ENCODE data around the gene TMEM213.

TMEM213 gene

GRCh38 chr7:138797715-138798320 lies at the start of gene TMEM213, which contains the start of gene ATP6V0A4:
TSS of gene TMEM213 (plus strand) at chr7:138797994. CDS start at chr7:138798105, 111 bp downstream.
TSS of gene ATP6V0A4 (minus strand) at chr7:138798196. CDS start at chr7:138771247, 26,949 bp downstream.
- no peak for TF ChIP-seq FOXM1 (IDR thresholded peaks at IDR 0.05; ENCODE audit: borderline replicate concordance, low read depth)
- no peak for TF ChIP-seq CEBPB (IDR thresholded peaks at IDR 0.05)
- no peak for TF ChIP-seq ZBTB7A (IDR thresholded peaks at IDR 0.05; ENCODE audit: low read depth)
- no peak for TF ChIP-seq YY1 (IDR thresholded peaks at IDR 0.05; ENCODE audit: low read depth)
- TF ChIP-seq REST (IDR thresholded peaks at IDR 0.05; ENCODE audit: low read depth), result no peak
- no peak for TF ChIP-seq NFIC (IDR thresholded peaks at IDR 0.05)
- no peak for TF ChIP-seq TCF12 (IDR thresholded peaks at IDR 0.05; ENCODE audit: low read depth)
- no peak for TF ChIP-seq EGR1 (IDR thresholded peaks at IDR 0.05)
- no peak for TF ChIP-seq CREB1 (IDR thresholded peaks at IDR 0.05; ENCODE audit: low read depth)
- no peak for TF ChIP-seq TEAD4 (IDR thresholded peaks at IDR 0.05)
- TF ChIP-seq RAD21 (IDR thresholded peaks at IDR 0.05; ENCODE audit: low read depth), result no peak
- TF ChIP-seq USF1 (IDR thresholded peaks at IDR 0.05), result no peak
- no peak for TF ChIP-seq MAX (IDR thresholded peaks at IDR 0.05)
- TF ChIP-seq TAF1 (IDR thresholded peaks at IDR 0.05; ENCODE audit: low read depth), result no peak

- no peak for TF ChIP-seq NFIC (IDR thresholded peaks at IDR 0.05)
- TF ChIP-seq RAD21 (IDR thresholded peaks at IDR 0.05; ENCODE audit: low read depth), result no peak
- no peak for TF ChIP-seq YY1 (IDR thresholded peaks at IDR 0.05; ENCODE audit: low read depth)
- TF ChIP-seq FOXM1 (IDR thresholded peaks at IDR 0.05; ENCODE audit: borderline replicate concordance, low read depth), result no peak
Measured at GRCh38 chr7:138748666-138749065, 49.1 kb upstream of the TMEM213 start.

GRCh38 chr7:138749960-138750359 lies 47.8 kb upstream of the TMEM213 start:
- TF ChIP-seq CREB1 (IDR thresholded peaks at IDR 0.05; ENCODE audit: low read depth) (no peak), TAF1 (IDR thresholded peaks at IDR 0.05; ENCODE audit: low read depth) (no peak), FOXM1 (IDR thresholded peaks at IDR 0.05; ENCODE audit: borderline replicate concordance, low read depth) (no peak), EGR1 (IDR thresholded peaks at IDR 0.05) (no peak), NFIC (IDR thresholded peaks at IDR 0.05) (no peak), EP300 (IDR thresholded peaks at IDR 0.05; ENCODE audit: borderline replicate concordance) (no peak), RAD21 (IDR thresholded peaks at IDR 0.05; ENCODE audit: low read depth) (no peak), MAX (IDR thresholded peaks at IDR 0.05) (no peak), ZBTB7A (IDR thresholded peaks at IDR 0.05; ENCODE audit: low read depth) (no peak), REST (IDR thresholded peaks at IDR 0.05; ENCODE audit: low read depth) (no peak), USF1 (IDR thresholded peaks at IDR 0.05) (no peak), TEAD4 (IDR thresholded peaks at IDR 0.05) (no peak)

- TF ChIP-seq USF1 (IDR thresholded peaks at IDR 0.05) (no peak), REST (IDR thresholded peaks at IDR 0.05; ENCODE audit: low read depth) (no peak), FOXM1 (IDR thresholded peaks at IDR 0.05; ENCODE audit: borderline replicate concordance, low read depth) (no peak), CEBPB (IDR thresholded peaks at IDR 0.05) (no peak), TAF1 (IDR thresholded peaks at IDR 0.05; ENCODE audit: low read depth) (no peak), TCF12 (IDR thresholded peaks at IDR 0.05; ENCODE audit: low read depth) (no peak), EGR1 (IDR thresholded peaks at IDR 0.05) (no peak), NFIC (IDR thresholded peaks at IDR 0.05) (no peak), CREB1 (IDR thresholded peaks at IDR 0.05; ENCODE audit: low read depth) (no peak), RAD21 (IDR thresholded peaks at IDR 0.05; ENCODE audit: low read depth) (no peak), EP300 (IDR thresholded peaks at IDR 0.05; ENCODE audit: borderline replicate concordance) (no peak), YY1 (IDR thresholded peaks at IDR 0.05; ENCODE audit: low read depth) (no peak)
Measured at GRCh38 chr7:138750473-138750872, 47.3 kb upstream of the TMEM213 start.
